HG03097 (cell line): ENCODE data around the gene FAM3D.

Experiments used
- ATAC-seq: cut with Tn5 transposase; IDR thresholded peaks from one replicate; pipeline ENCODE4 v1.9.1; 2021; ENCODE audit not compliant: unreplicated experiment, low FRiP score

FAM3D gene

GRCh38 chr3:58657571-58658141 lies 8.9 kb downstream of the FAM3D start:
- ATAC-seq: no peak

GRCh38 chr3:58657036-58657520 lies 9.5 kb downstream of the FAM3D start:
- no peak for ATAC-seq

GRCh38 chr3:58656631-58657030 lies 9.9 kb downstream of the FAM3D start:
- no peak for ATAC-seq

- no peak for ATAC-seq
Measured at GRCh38 chr3:58654466-58654865, 12.1 kb downstream of the FAM3D start.

GRCh38 chr3:58652624-58653023 lies 13.9 kb downstream of the FAM3D start:
- no peak for ATAC-seq

GRCh38 chr3:58651276-58651675 lies 15.3 kb downstream of the FAM3D start:
- no peak for ATAC-seq

- ATAC-seq: no peak
Measured at GRCh38 chr3:58647381-58648141, 19.0 kb downstream of the FAM3D start.

GRCh38 chr3:58646503-58646902 lies 20.1 kb downstream of the FAM3D start:
- no peak for ATAC-seq

- no peak for ATAC-seq
Measured at GRCh38 chr3:58645726-58646125, 20.8 kb downstream of the FAM3D start.

GRCh38 chr3:58642846-58643245 lies 23.7 kb downstream of the FAM3D start:
- no peak for ATAC-seq

GRCh38 chr3:58640700-58641372 lies 25.7 kb downstream of the FAM3D start:
- ATAC-seq: peak; percentile 76

- ATAC-seq: no peak
Measured at GRCh38 chr3:58639842-58640241, 26.7 kb downstream of the FAM3D start.

GRCh38 chr3:58639001-58639400 lies 27.6 kb downstream of the FAM3D start:
- ATAC-seq: no peak

GRCh38 chr3:58638591-58638990 lies 28.0 kb downstream of the FAM3D start:
- ATAC-seq: no peak

GRCh38 chr3:58637509-58637908 lies 29.1 kb downstream of the FAM3D start:
- no peak for ATAC-seq

GRCh38 chr3:58635371-58636285 lies 30.9 kb downstream of the FAM3D start:
- ATAC-seq: no peak

GRCh38 chr3:58633157-58633865 lies 33.3 kb downstream of the FAM3D start:
- no peak for ATAC-seq

- no peak for ATAC-seq
Measured at GRCh38 chr3:58631742-58632141, 34.8 kb downstream of the FAM3D start.

GRCh38 chr3:58630710-58631092 lies 35.9 kb downstream of the FAM3D start:
- ATAC-seq: no peak

- ATAC-seq: no peak
Measured at GRCh38 chr3:58630076-58630709, 36.4 kb downstream of the FAM3D start.
